Type B pancreatic cell (in vitro differentiated cells): Measurements from ENCODE around the gene TMC1. TPM values are rescaled to one million over a fixed set of nuclear protein-coding genes. Genes with fewer than 3 reads are reported as not detected.

Experiments used
- DNase-seq: peaks from one replicate; pipeline ENCODE4 v3.0.0; 2021; ENCODE audit warnings: mixed read lengths; ENCODE audit not compliant: unreplicated experiment; ENCODE audit errors: extremely low spot score
- H3K27ac Mint-ChIP-seq: 2 replicates; pipeline ENCODE4 v1.8.0; 2021; ENCODE audit warnings: mild to moderate bottlenecking, mixed read lengths
- H3K27me3 Mint-ChIP-seq: 2 replicates; pipeline ENCODE4 v1.8.0; 2021; ENCODE audit warnings: mixed read lengths
- H3K36me3 Mint-ChIP-seq: 2 replicates; pipeline ENCODE4 v1.8.0; 2021; ENCODE audit warnings: mixed read lengths
- H3K4me1 Mint-ChIP-seq: one replicate; pipeline ENCODE4 v1.8.0; 2021; ENCODE audit warnings: mixed read lengths; ENCODE audit not compliant: unreplicated experiment
- H3K4me3 Mint-ChIP-seq: 2 replicates; pipeline ENCODE4 v1.8.0; 2021; ENCODE audit warnings: mild to moderate bottlenecking, mixed read lengths
- H3K9me3 Mint-ChIP-seq: 2 replicates; pipeline ENCODE4 v1.8.0; 2021; ENCODE audit warnings: mixed read lengths
- CTCF ChIP-seq: fragments of 200-600 bp; sonication (generic); conservative IDR thresholded peaks from 2 replicates; pipeline ENCODE4 v1.5.0; 2021; ENCODE audit warnings: antibody characterized with exemption, mild to moderate bottlenecking
- total RNA-seq: library from RNA; stranded (reverse); gene quantifications from 2 replicates; pipeline ENCODE4 v1.2.1, GENCODE V29; 2021; ENCODE audit warnings: low replicate concordance

The TMC1 gene
- total RNA-seq, 1 donor from 2014 or later, result not detected

GRCh38 chr9:72588336-72588735 is 66.9 kb downstream of the TMC1 start:
- no peak for TF ChIP-seq CTCF
- Mint-ChIP-seq H3K9me3 (no peaks in the 10 kb centered on the region), H3K27me3 (no peaks in the 10 kb centered on the region), H3K4me1 (peaks cover 20% of the 10 kb centered on the region), H3K36me3 (no peaks in the 10 kb centered on the region), H3K4me3 (no peak overlapping the region), H3K27ac (no peak overlapping the region)
- DNase-seq, result no peak

GRCh38 chr9:72589667-72590521 is 68.5 kb downstream of the TMC1 start:
- peaks cover 22% of the 10 kb centered on the region for H3K4me1 Mint-ChIP-seq

GRCh38 chr9:72590824-72591223 is 69.4 kb downstream of the TMC1 start:
- peaks cover 22% of the 10 kb centered on the region for H3K4me1 Mint-ChIP-seq
- no peak overlapping the region for H3K4me3 Mint-ChIP-seq
- TF ChIP-seq CTCF, result no peak
- no peak for DNase-seq
- no peaks in the 10 kb centered on the region for H3K36me3 Mint-ChIP-seq
- H3K27me3 Mint-ChIP-seq, result no peaks in the 10 kb centered on the region
- H3K27ac Mint-ChIP-seq, result no peak overlapping the region
- H3K9me3 Mint-ChIP-seq, result no peaks in the 10 kb centered on the region

More at GRCh38 chr9:72589667-72590521, 68.5 kb downstream of the TMC1 start:
- DNase-seq, result no peak
- H3K27ac Mint-ChIP-seq, result no peak overlapping the region
- H3K27me3 Mint-ChIP-seq, result no peaks in the 10 kb centered on the region
- H3K4me3 Mint-ChIP-seq, result no peak overlapping the region
- H3K9me3 Mint-ChIP-seq, result no peaks in the 10 kb centered on the region
- TF ChIP-seq CTCF, result no peak
- H3K36me3 Mint-ChIP-seq, result no peaks in the 10 kb centered on the region

- no peak for DNase-seq
- H3K27ac Mint-ChIP-seq, result no peak overlapping the region
- H3K27me3 Mint-ChIP-seq, result no peaks in the 10 kb centered on the region
- H3K9me3 Mint-ChIP-seq, result no peaks in the 10 kb centered on the region
- no peak overlapping the region for H3K4me3 Mint-ChIP-seq
- H3K4me1 Mint-ChIP-seq, result peaks cover 22% of the 10 kb centered on the region
- H3K36me3 Mint-ChIP-seq, result no peaks in the 10 kb centered on the region
- peak; percentile 95 for TF ChIP-seq CTCF
Measured at GRCh38 chr9:72592502-72593403, 71.3 kb downstream of the TMC1 start.

- H3K4me3 Mint-ChIP-seq, result no peak overlapping the region
- TF ChIP-seq CTCF, result no peak
- no peaks in the 10 kb centered on the region for H3K36me3 Mint-ChIP-seq
- H3K27me3 Mint-ChIP-seq, result no peaks in the 10 kb centered on the region
- H3K9me3 Mint-ChIP-seq, result no peaks in the 10 kb centered on the region
- no peak for DNase-seq
- peaks cover 21% of the 10 kb centered on the region for H3K4me1 Mint-ChIP-seq
- H3K27ac Mint-ChIP-seq, result no peak overlapping the region
Measured at GRCh38 chr9:72596451-72597180, 75.2 kb downstream of the TMC1 start.
